ENCODE results near the gene METTL24.

GRCh38 chr6:110216140-110216539 lies 142.0 kb downstream of the METTL24 start:
- TF ChIP-seq CTCF (IDR thresholded peaks at IDR 0.05) (no peak), POLR2A (IDR thresholded peaks at IDR 0.05) (no peak)
